22Rv1 (cell line): Measurements from ENCODE around the gene GSTM1.
"Not testable (repeated sequence)": the region's sequence is repeated elsewhere in the genome, so short reads cannot be mapped to it uniquely, and the experiment has no call there.

ENCODE experiments used
- H3K27ac ChIP-seq: fragments of 450-650 bp; 2 replicates; pipeline ENCODE4 v1.5.1; 2017
- ZFX ChIP-seq: fragments of 450-650 bp; IDR thresholded peaks from 2 replicates; pipeline ENCODE4 v1.6.1; 2017; ENCODE audit warnings: antibody characterized with exemption, borderline replicate concordance
- TF ChIP-seq, protein P1 (sequence below): fragments of 450-650 bp; IDR thresholded peaks from 2 replicates; pipeline ENCODE4 v1.5.1; 2017; ENCODE audit warnings: mild to moderate bottlenecking

GSTM1 gene

DNA sequence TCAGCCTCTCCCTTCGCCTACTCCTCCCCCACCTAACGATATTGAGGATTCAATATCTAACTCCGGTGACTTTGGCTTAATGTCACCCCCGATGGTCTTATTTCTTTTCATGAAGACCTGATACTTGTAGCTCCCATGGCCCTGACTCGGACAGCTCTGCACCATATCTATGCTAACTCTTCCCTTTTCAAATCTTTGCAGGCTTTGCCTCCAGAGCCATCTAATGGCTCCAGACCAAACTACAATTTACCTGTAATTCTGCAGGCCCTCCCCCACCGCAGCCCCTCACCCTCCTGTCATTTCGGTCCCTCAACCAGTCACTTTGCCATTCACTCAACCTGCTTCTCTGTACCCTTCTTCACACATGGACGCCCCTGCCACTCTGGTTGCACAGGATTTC is 16.6 kb downstream of the GSTM1 start:
- H3K27ac ChIP-seq = no peak overlapping the region
- TF ChIP-seq, protein P1, sequence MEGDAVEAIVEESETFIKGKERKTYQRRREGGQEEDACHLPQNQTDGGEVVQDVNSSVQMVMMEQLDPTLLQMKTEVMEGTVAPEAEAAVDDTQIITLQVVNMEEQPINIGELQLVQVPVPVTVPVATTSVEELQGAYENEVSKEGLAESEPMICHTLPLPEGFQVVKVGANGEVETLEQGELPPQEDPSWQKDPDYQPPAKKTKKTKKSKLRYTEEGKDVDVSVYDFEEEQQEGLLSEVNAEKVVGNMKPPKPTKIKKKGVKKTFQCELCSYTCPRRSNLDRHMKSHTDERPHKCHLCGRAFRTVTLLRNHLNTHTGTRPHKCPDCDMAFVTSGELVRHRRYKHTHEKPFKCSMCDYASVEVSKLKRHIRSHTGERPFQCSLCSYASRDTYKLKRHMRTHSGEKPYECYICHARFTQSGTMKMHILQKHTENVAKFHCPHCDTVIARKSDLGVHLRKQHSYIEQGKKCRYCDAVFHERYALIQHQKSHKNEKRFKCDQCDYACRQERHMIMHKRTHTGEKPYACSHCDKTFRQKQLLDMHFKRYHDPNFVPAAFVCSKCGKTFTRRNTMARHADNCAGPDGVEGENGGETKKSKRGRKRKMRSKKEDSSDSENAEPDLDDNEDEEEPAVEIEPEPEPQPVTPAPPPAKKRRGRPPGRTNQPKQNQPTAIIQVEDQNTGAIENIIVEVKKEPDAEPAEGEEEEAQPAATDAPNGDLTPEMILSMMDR = no peak
- TF ChIP-seq ZFX = no peak

DNA sequence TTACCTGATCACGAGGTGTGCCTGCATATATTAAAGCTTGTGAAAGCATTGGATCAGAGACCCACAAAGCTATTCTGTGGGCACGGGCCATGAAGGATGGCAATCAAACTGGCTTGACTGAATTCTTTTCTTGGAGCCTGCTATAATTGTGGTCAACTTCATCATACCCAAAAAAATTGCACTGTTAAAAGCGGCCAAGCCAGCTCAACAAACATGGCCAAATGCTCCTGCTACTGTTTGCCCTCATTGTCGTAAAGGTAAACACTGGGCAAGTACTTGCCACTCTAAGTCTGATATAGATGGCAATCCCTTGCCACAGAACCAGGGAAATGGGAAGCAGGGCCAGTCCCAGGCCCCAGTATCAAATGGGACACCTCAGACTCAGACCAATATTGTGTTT is 17.8 kb downstream of the GSTM1 start:
- no peak overlapping the region for H3K27ac ChIP-seq
- TF ChIP-seq, protein P1 = no peak
- TF ChIP-seq ZFX = no peak

DNA sequence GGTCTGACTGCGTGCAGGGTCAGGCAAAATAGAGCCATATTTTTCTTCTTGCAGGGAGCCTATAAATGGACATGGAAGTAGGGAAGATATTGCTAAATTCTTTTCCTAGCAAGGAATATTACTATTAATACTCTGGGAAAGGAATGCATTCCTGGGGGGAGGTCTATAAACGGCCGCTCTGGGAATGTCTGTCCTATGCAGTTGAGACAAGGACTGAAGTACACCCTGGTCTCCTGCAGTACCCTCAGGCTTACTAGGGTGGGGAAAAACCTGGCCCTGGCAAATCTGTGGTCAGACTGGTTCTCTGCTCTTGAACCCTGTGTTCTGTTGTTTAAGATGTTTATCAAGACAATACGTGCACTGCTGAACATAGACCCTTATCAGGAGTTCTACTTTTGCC is 21.3 kb downstream of the GSTM1 start:
- not testable (repeated sequence) for H3K27ac ChIP-seq

DNA sequence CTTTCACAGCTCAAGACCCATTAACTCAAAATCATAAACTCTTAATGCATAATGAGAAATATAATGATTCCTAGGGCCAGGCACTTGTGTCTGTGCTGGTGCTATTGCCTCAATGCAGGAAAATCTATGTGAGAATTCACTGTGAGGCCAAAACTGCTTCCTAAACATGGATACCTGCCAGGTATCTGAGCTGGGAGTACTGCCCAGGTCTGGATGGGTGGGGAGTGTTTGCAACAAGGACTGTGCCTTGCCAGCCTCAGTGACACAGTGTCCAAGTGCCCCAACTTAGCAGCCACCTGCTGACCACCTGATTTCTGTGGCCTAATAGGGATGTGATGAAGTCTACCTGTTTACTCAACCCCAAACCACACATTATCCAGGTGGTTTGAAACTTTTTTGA is 22.2 kb downstream of the GSTM1 start:
- H3K27ac ChIP-seq = not testable (repeated sequence)

DNA sequence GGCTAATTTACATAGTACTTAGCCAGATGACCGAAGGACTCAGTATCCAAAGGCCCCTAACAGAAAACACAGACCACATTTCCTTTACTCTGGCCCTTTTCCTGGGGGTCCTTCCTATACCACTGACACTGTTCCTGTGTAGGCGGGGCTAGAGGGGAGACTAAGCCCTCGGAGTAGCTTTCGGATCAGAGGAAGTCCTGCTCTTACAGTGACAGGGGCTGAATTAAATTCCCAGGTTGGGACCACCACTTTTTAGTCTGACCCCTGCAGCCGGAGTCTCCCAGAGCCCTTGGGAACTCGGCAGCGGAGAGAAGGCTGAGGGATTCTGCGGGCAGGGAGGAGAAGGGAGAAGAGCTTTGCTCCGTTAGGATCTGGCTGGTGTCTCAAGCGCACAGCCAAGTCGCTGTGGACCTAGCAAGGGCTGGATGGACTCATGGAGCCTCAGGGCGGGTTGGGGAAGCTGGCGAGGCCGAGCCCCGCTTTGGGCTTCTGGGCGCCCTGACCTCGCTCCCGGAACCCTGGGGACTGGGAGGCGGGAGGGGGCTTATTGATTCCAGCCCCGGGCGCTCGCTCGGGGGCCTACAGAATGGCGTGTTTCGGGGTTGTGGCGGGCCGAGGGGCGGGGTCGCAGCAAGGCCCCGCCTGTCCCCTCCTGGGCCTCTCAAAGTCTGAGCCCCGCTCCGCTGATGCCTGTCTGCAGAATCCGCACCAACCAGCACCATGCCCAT is 24.1 kb downstream of the GSTM1 start, which contains the start of gene GSTM5:
Gene GSTM5 (plus strand): TSS at position 659 of the 728 bp plus-strand sequence. CDS start 62 bp downstream, at position 721.
- H3K27ac ChIP-seq = not testable (repeated sequence)

DNA sequence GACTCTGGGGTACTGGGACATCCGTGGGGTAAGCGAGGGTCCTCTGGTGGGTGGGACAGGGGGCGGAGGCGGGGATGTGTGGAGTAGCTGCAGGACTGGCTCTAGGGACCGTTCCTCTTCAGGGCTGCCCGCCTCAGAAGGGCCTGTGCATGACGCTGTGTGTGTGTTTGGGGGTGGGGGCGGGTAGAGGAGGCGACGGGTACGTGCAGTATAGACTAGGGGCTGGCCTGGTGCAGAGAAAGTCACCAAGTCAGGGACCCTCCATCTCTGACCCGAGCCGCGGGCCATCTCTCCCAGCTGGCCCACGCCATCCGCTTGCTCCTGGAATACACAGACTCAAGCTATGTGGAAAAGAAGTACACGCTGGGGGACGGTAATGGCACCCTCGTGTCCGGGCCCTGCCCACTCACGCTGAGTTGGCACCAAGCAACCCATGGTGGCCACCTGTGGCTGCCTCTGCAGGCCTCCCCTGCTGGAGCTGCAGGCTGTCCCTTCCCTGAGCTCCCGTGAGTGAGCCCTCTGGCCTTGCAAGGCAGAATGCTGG is 24.8 kb downstream of the GSTM1 start:
- TF ChIP-seq ZFX = no peak
- TF ChIP-seq, protein P1 = no peak
- no peak overlapping the region for H3K27ac ChIP-seq

DNA sequence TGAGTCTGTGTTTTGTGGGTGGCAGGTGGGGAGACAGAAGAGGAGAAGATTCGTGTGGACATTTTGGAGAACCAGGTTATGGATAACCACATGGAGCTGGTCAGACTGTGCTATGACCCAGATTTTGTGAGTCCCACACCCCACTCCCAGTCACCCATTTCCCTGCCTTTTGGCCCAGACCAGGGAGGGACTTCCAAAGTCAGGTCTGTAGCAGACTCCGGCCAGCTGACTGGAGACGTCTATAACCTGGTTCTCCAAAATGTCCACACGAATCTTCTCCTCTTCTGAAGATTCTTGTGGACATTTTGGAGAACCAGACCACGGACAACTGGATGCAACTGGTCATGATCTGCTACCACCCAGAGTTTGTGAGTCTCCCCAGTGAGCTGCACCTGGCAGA is 26.0 kb downstream of the GSTM1 start:
- no peak overlapping the region for H3K27ac ChIP-seq
- TF ChIP-seq ZFX = no peak
- TF ChIP-seq, protein P1 = no peak

DNA sequence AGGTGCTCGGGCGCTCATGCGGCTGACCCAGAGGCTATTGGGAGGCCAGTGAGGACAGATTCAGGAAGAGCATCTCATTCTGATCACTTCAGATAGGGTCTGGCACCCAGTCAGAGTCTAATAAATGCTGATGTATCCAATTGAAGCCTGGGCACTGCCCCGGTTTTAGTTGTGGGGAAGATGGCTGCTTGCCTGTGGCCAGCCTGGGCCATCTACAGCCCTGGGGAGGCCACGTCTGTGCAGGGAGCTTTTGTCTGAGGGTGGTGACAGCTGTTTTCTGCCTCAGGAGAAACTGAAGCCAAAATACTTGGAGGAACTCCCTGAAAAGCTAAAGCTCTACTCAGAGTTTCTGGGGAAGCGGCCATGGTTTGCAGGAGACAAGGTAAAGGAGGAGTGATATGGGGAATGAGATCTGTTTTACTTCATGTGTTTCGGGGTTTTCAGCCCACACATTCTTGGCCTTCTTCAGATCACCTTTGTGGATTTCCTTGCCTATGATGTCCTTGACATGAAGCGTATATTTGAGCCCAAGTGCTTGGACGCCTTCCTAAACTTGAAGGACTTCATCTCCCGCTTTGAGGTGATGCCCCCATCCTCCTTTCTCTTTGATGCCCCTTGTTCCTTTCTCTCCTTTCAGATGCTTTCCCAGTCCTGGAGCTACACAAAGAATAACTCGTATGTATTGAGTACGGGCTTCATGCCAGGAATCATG is 27.2 kb downstream of the GSTM1 start:
- TF ChIP-seq ZFX = no peak
- TF ChIP-seq, protein P1 = no peak

More for the DNA sequence above, 27.2 kb downstream of the GSTM1 start:
- H3K27ac ChIP-seq = no peak overlapping the region
